ENCODE measurements around the gene MOCS1. TPM values are rescaled to one million over a fixed set of nuclear protein-coding genes. Genes with fewer than 3 reads are reported as not detected.

MOCS1 gene
- total and polyA plus RNA-seq, 4 donors, result 10.3 to 23.0 (median 19.2) TPM

- no peaks in the 10 kb centered on the region for H3K4me1 ChIP-seq (ENCODE audit: control insufficient read depth in 5 of 5, insufficient read depth in 5 of 5, low read length in 5 of 5)
- peak overlapping the region in 1 of 2 donors; percentile 41 for H3K27ac ChIP-seq (ENCODE audit: low read depth in 1 of 2, low read length in 1 of 2)
- DNase-seq (no peak), ATAC-seq (ENCODE audit: insufficient read depth, low FRiP score) (no peak)
- H3K9me3 ChIP-seq (ENCODE audit: control insufficient read depth in 4 of 4, insufficient read depth in 3 of 4, low read length in 3 of 4), result no peaks in the 10 kb centered on the region
- H3K9ac ChIP-seq (ENCODE audit: insufficient read depth in 1 of 2, low read length in 2 of 2), result no peak overlapping the region
- H3K36me3 ChIP-seq (ENCODE audit: control insufficient read depth in 4 of 4, insufficient read depth in 4 of 4, low read length in 4 of 4), result peaks cover 7 to 24% (median 11%) of the 10 kb centered on the region in 4 donors
- no peaks in the 10 kb centered on the region for H3K27me3 ChIP-seq (ENCODE audit: control insufficient read depth in 3 of 3, insufficient read depth in 3 of 3, low read length in 2 of 3)
- WGBS, 2 donors, result 80 to 97% methylated on average over 4 of the region's 4 CpGs
- no peak for TF ChIP-seq CTCF (IDR thresholded peaks at IDR 0.05; ENCODE audit: control extremely low read depth, extremely low read depth)
- H3K4me3 ChIP-seq, result no peak overlapping the region
Measured at GRCh38 chr6:39905640-39905975, 28.7 kb downstream of the MOCS1 start.

- no peak overlapping the region for H3K4me3 ChIP-seq
- no peak for TF ChIP-seq CTCF (IDR thresholded peaks at IDR 0.05; ENCODE audit: control extremely low read depth, extremely low read depth)
- WGBS, 2 donors, result 75 to 82% methylated on average over 4 of the region's 4 CpGs
- no peaks in the 10 kb centered on the region for H3K27me3 ChIP-seq (ENCODE audit: control insufficient read depth in 3 of 3, insufficient read depth in 3 of 3, low read length in 2 of 3)
- ATAC-seq (ENCODE audit: insufficient read depth, low FRiP score) (no peak), DNase-seq (no peak)
- H3K36me3 ChIP-seq (ENCODE audit: control insufficient read depth in 4 of 4, insufficient read depth in 4 of 4, low read length in 4 of 4), result peaks cover 4 to 24% (median 13%) of the 10 kb centered on the region in 4 donors
- no peak overlapping the region for H3K27ac ChIP-seq (ENCODE audit: low read depth in 1 of 2, low read length in 1 of 2)
- no peaks in the 10 kb centered on the region for H3K9me3 ChIP-seq (ENCODE audit: control insufficient read depth in 4 of 4, insufficient read depth in 3 of 4, low read length in 3 of 4)
- H3K4me1 ChIP-seq (ENCODE audit: control insufficient read depth in 5 of 5, insufficient read depth in 5 of 5, low read length in 5 of 5), result no peaks in the 10 kb centered on the region
- no peak overlapping the region for H3K9ac ChIP-seq (ENCODE audit: insufficient read depth in 1 of 2, low read length in 2 of 2)
Measured at GRCh38 chr6:39904946-39905639, 29.2 kb downstream of the MOCS1 start.

- Histone ChIP-seq H3K9me3 (ENCODE audit: control insufficient read depth in 4 of 4, insufficient read depth in 3 of 4, low read length in 3 of 4) (no peaks in the 10 kb centered on the region), H3K4me1 (ENCODE audit: control insufficient read depth in 5 of 5, insufficient read depth in 5 of 5, low read length in 5 of 5) (no peaks in the 10 kb centered on the region), H3K4me3 (no peak overlapping the region), H3K9ac (ENCODE audit: insufficient read depth in 1 of 2, low read length in 2 of 2) (no peak overlapping the region), H3K36me3 (ENCODE audit: control insufficient read depth in 4 of 4, insufficient read depth in 4 of 4, low read length in 4 of 4) (peaks cover 4 to 35% (median 15%) of the 10 kb centered on the region in 4 donors), H3K27ac (ENCODE audit: low read depth in 1 of 2, low read length in 1 of 2) (no peak overlapping the region), H3K27me3 (ENCODE audit: control insufficient read depth in 3 of 3, insufficient read depth in 3 of 3, low read length in 2 of 3) (no peaks in the 10 kb centered on the region)
- ATAC-seq (ENCODE audit: insufficient read depth, low FRiP score) (no peak), DNase-seq (no peak)
- TF ChIP-seq CTCF (IDR thresholded peaks at IDR 0.05; ENCODE audit: control extremely low read depth, extremely low read depth), result no peak
- WGBS, 2 donors, result 96 to 97% methylated on average over 6 of the region's 6 CpGs
Measured at GRCh38 chr6:39903656-39904055, 30.6 kb downstream of the MOCS1 start.

Data from lung (tissue), 12 donors.